AG04450 (cell line): ENCODE measurements around the gene TSHZ1. TPM values are rescaled to one million over a fixed set of nuclear protein-coding genes. Genes with fewer than 3 reads are reported as not detected.

Experiments
- CTCF ChIA-PET: fragments of 300-600, 350-600 bp; formaldehyde crosslinking; extraction: SDS; loops from one replicate; lab custom pipeline; 2022; ENCODE audit warnings: antibody characterized with exemption, inconsistent platforms; lab: Charles Lee
- POLR2A ChIA-PET: fragments of 350-600 bp; formaldehyde crosslinking; extraction: SDS; loops from one replicate; lab custom pipeline; 2021; ENCODE audit warnings: antibody characterized with exemption, inconsistent platforms; lab: Yijun Ruan, JAX
- DNase-seq: peaks from one replicate; pipeline ENCODE4 v3.0.0-alpha.2; 2011; ENCODE audit warnings: low read depth, low spot score
- H3K27ac ChIP-seq: one replicate; pipeline ENCODE4 v1.5.1; 2012; ENCODE audit warnings: low read depth, low read length, control low read depth
- H3K27me3 ChIP-seq: one replicate; pipeline ENCODE4 v1.6.0; 2012; ENCODE audit warnings: low read length; ENCODE audit not compliant: control insufficient read depth, insufficient read depth
- H3K4me3 ChIP-seq: 2 replicates; pipeline ENCODE4 v1.5.1; 2011; ENCODE audit warnings: mild to moderate bottlenecking, low read depth, low read length, control low read depth
- H3K9me3 ChIP-seq: 2 replicates; pipeline ENCODE4 v1.5.1; 2012; ENCODE audit warnings: low read length; ENCODE audit not compliant: control insufficient read depth, insufficient read depth
- polyA plus RNA-seq: library from polyadenylated mRNA; depleted of rRNA; stranded (reverse); fragments of >200 nt; gene quantifications from 2 replicates; pipeline ENCODE4 v1.2.3, GENCODE V29; 2011
- TF ChIP-seq, protein P1 (sequence below): IDR thresholded peaks from 2 replicates; pipeline ENCODE4 v1.5.1; 2011; ENCODE audit warnings: low read depth, low read length, control low read depth, inconsistent platforms

The TSHZ1 gene
- polyA plus RNA-seq, 1 experiment, result 3.9 TPM

DNA sequence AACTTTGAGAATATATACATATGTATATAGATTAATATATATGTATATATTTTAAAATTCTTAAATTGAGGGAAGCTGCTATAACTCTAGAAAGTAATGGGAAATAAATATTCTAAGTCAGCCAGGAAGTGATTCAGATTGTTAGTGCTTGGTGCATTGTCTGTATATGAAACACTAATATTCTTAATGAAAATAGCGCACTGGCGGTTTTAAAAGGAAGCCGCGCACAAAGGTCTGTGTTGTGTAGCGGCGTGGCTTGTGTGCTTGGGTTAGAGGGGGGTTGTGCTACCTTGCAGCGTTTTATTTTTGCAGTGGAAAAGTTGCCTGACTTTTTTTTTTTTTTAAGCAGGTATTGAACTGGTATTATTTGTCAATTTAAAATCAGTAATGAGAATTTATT lies 11.3 kb downstream of the TSHZ1 start:
- Histone ChIP-seq H3K27ac (no peak overlapping the region), H3K9me3 (no peaks in the 10 kb centered on the region), H3K4me3 (no peak overlapping the region), H3K27me3 (no peaks in the 10 kb centered on the region)
- TF ChIP-seq, protein P1, sequence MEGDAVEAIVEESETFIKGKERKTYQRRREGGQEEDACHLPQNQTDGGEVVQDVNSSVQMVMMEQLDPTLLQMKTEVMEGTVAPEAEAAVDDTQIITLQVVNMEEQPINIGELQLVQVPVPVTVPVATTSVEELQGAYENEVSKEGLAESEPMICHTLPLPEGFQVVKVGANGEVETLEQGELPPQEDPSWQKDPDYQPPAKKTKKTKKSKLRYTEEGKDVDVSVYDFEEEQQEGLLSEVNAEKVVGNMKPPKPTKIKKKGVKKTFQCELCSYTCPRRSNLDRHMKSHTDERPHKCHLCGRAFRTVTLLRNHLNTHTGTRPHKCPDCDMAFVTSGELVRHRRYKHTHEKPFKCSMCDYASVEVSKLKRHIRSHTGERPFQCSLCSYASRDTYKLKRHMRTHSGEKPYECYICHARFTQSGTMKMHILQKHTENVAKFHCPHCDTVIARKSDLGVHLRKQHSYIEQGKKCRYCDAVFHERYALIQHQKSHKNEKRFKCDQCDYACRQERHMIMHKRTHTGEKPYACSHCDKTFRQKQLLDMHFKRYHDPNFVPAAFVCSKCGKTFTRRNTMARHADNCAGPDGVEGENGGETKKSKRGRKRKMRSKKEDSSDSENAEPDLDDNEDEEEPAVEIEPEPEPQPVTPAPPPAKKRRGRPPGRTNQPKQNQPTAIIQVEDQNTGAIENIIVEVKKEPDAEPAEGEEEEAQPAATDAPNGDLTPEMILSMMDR, result no peak
- POLR2A ChIA-PET, result no interaction called here
- no peak for DNase-seq
- CTCF ChIA-PET, result interaction anchor here (0.6 kb wide), 1 partner anchor 670 kb away, joined by 4 read pairs; no protein-coding TSS in a partner anchor

- Histone ChIP-seq H3K9me3 (no peaks in the 10 kb centered on the region), H3K27me3 (no peaks in the 10 kb centered on the region), H3K27ac (no peak overlapping the region), H3K4me3 (no peak overlapping the region)
- POLR2A ChIA-PET, result no interaction called here
- CTCF ChIA-PET, result no interaction called here
- TF ChIP-seq, protein P1, result no peak
- no peak for DNase-seq
Observed at GRCh38 chr18:75222407-75222806, 11.8 kb downstream of the TSHZ1 start.

DNA sequence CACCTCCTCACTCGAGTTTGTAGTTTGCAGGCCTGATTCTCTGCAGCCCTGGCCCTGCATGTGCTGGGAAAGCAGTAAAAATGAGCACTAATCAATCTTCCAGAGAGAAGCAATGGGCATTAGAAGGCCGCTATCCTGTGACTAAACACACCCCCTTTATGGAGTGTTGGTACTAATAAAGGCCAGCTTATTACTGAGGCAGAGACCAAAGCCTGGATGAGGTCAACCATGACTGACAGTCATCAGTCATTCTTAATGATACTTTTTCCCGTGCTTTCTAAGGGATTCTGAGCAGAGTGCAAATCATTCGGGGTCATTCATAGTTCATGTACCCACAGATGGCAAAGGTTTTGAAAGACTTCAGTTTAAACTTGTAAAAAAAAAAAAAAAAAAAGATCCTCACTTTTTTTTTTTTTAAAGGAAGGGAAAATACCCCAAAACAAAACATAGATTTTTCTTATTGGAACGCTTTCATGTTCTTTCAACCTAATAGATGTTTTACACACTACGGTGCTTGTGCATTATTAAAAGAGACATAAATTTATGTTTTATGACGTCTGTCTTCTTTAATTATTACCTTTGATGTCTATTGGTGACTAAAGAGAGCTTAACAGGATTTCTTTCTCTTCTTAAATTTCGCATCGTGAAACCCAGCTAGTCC lies 13.2 kb downstream of the TSHZ1 start:
- Histone ChIP-seq H3K9me3 (no peaks in the 10 kb centered on the region), H3K27ac (no peak overlapping the region), H3K27me3 (no peaks in the 10 kb centered on the region), H3K4me3 (no peak overlapping the region)
- ChIA-PET CTCF (no interaction called here), POLR2A (interaction anchor here (0.8 to 1.3 kb wide), 2 partner anchors 13 to 78 kb away, joined by 3 to 4 read pairs; partner anchors contain the start of gene TSHZ1)
- TF ChIP-seq, protein P1, result no peak
- no peak for DNase-seq

- no peaks in the 10 kb centered on the region for H3K27me3 ChIP-seq
- peak overlapping the region; percentile 46 for H3K4me3 ChIP-seq
- H3K27ac ChIP-seq, result no peak overlapping the region
- H3K9me3 ChIP-seq, result no peaks in the 10 kb centered on the region; the same call in 1 of the 2 replicates
- ChIA-PET CTCF (interaction anchor here (0.7 kb wide), 1 partner anchor 675 kb away, joined by 3 read pairs; no protein-coding TSS in a partner anchor), POLR2A (interaction anchor here (0.6 to 0.7 kb wide), 2 partner anchors 14 to 16 kb away, joined by 4 to 5 read pairs; partner anchors contain the start of gene TSHZ1)
- no peak for DNase-seq
- TF ChIP-seq, protein P1, result no peak
Observed at GRCh38 chr18:75226286-75226955, 15.8 kb downstream of the TSHZ1 start.

DNA sequence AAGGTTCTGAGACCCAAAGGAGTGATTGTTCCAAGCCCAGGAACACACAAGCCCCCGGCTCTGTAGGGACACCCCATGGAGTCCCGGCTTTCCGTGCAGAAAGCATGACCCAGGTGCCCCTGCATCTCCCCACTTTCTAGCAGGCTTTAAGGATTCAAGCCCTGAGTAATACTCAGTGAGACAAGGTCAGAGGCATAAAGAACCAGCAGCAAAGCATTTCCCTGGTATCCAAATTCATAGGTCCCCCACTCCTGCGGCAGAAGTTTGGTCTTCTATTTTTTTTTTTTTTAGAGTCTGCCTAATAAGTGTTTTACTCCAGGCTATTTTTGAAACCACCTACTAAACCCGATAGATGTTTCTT lies 16.3 kb downstream of the TSHZ1 start:
- Histone ChIP-seq H3K27ac (no peak overlapping the region), H3K4me3 (peak overlapping the region; percentile 46; the same call in 1 of the 2 replicates), H3K9me3 (no peaks in the 10 kb centered on the region; the same call in 1 of the 2 replicates), H3K27me3 (no peaks in the 10 kb centered on the region)
- TF ChIP-seq, protein P1, result no peak
- DNase-seq, result no peak
- ChIA-PET POLR2A (no interaction called here), CTCF (interaction anchor here (0.7 kb wide), 1 partner anchor 675 kb away, joined by 3 read pairs; no protein-coding TSS in a partner anchor)
